NCI-H774 (cell line): ENCODE measurements around the gene NOS1.

Experiments used
- DNase-seq: peaks from one replicate; lab custom pipeline; 2025; lab: John Stamatoyannopoulos, UW

NOS1 gene

DNA sequence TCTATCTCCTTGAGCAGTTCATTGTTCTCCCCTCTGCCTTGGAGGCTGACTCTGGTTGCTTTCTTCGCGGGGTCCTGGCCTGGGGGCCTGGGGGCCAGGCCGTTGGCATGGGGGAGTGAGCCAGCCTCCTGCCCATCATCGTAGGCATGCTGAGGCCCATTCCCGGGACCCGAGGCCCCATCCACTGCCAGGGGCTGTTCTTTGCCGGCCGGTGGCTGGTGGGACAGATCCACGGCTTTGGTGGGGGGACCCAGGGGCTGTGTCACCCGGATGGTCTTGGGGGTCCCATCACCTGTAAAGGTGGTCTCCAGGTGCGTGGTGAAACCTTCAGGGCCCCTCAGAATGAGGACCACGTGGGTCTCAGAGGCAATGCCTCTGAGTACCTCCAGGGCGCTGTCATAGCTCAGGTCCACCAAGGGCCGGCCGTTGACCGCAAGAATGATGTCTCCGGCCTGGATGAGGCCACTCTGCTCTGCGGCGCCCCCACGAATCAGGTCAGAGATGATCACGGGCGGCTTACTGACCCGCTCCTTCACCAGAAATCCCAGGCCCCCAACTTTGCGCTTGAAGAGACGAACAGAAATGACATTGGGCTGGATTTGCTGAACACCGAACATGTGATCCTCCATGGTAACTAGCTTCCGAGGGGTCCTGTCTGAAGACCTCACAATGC lies 30.8 kb downstream of the NOS1 start:
- no peak for DNase-seq

- no peak for DNase-seq
Measured at GRCh38 chr12:117329756-117330155, 31.7 kb downstream of the NOS1 start.

- no peak for DNase-seq
Measured at GRCh38 chr12:117328556-117329100, 32.8 kb downstream of the NOS1 start.

- no peak for DNase-seq
Measured at GRCh38 chr12:117322428-117322827, 39.0 kb downstream of the NOS1 start.

GRCh38 chr12:117321572-117321971 lies 39.9 kb downstream of the NOS1 start:
- no peak for DNase-seq

DNA sequence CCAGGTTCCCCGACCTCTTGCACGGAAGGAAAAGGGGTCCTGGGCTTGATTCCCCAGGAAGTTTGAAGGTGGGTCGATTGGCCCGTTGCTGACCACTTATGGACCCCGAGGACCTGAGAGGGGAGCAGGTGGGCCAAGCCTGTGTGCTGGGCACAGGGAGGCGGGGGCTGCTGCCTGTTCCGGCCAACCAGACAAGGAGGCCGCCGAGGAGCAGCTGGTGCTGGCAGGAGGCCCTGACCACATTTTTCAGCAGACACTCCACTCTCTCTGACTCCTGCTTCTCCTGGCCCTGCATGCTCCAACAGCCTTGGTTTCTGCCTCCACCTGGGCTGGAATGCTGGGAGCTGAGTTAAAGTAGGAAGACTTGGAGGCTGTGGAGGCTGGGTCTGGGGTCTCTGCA lies 42.8 kb downstream of the NOS1 start:
- no peak for DNase-seq

GRCh38 chr12:117316336-117316735 lies 45.1 kb downstream of the NOS1 start:
- DNase-seq: no peak

DNA sequence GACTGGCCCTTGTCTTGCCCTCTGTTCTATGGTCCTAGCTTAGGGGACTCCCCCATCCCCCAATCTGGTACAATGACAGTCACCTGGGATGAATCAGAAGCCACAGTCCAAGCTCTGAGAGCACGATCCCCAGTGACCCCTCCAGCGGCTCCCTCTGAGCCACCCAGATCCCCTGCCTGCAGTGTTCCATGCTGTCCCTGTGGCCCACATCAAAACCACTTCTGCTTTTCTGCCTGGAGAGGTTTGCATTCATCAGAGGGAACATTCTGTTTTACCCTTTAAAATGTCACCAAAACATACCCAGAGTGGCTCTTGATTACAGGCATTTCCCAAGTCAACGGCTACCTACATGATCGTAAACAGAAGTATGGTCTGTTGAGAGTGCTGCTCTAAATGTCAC lies 47.5 kb downstream of the NOS1 start:
- no peak for DNase-seq

- no peak for DNase-seq
Measured at GRCh38 chr12:117312770-117313169, 48.7 kb downstream of the NOS1 start.

GRCh38 chr12:117309276-117309925 lies 52.0 kb downstream of the NOS1 start:
- peak; percentile 8 for DNase-seq

GRCh38 chr12:117300174-117300573 lies 61.3 kb downstream of the NOS1 start:
- no peak for DNase-seq

GRCh38 chr12:117298648-117299225 lies 62.7 kb downstream of the NOS1 start:
- no peak for DNase-seq

GRCh38 chr12:117298191-117298590 lies 63.2 kb downstream of the NOS1 start:
- no peak for DNase-seq

- DNase-seq: no peak
Measured at GRCh38 chr12:117294189-117294603, 67.2 kb downstream of the NOS1 start.

- no peak for DNase-seq
Measured at GRCh38 chr12:117293510-117293909, 67.9 kb downstream of the NOS1 start.

- DNase-seq: no peak
Measured at GRCh38 chr12:117292688-117293087, 68.7 kb downstream of the NOS1 start.

GRCh38 chr12:117284140-117284539 lies 77.3 kb downstream of the NOS1 start:
- peak; percentile 45 for DNase-seq

DNA sequence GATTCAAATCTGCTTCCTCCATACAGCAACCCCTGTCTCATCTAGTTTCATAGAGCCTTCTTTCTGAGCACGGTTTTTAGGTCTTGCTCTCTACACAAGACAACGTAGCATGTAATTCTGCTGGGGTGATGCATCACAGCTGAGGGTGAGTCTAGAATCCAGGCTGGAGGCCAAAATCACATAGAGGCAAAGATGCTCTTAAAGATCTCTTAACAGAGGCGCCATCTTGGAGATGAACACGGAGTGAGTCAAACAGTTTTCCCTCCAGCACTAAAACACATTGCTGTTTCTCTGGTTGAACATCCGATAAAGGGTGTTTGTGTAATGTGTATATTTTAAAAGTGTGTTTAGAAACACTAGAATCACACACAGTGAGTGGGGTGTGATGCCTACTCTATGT lies 78.9 kb downstream of the NOS1 start:
- DNase-seq: no peak

DNA sequence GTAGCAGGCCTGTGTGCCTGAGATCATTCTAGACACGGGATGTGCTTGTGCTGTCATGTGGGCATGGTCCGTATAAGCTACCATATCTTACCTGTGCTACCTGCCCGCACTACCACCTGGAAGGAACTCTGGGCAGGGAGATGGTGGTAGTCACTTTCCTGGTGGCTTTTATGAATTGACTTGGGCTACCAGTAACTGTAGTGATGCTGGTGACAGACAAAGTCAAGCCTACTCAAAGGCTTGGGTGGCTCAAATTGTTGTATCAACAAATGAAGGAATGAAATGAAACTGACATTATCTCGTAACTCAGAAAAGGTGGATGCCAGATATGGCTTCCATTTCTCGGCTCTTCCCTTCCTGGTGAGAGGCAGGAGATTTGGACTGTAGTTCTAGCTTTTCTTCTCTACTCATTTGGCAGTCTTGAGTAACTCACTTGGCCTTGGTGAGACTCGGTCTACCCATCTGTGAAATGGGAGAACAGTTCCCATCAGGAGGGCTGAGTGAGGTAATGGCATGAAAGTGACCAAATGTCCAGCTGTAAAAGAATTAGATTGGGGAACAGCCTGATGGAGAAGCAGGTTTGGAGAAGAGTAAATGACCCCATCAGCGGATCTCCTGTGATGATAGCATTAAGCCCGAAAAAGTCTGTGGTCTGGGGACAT lies 81.3 kb downstream of the NOS1 start:
- DNase-seq: no peak

- DNase-seq: no peak
Measured at GRCh38 chr12:117279606-117280005, 81.8 kb downstream of the NOS1 start.

- DNase-seq: no peak
Measured at GRCh38 chr12:117277875-117278274, 83.6 kb downstream of the NOS1 start.

- no peak for DNase-seq
Measured at GRCh38 chr12:117273091-117273490, 88.3 kb downstream of the NOS1 start.

DNA sequence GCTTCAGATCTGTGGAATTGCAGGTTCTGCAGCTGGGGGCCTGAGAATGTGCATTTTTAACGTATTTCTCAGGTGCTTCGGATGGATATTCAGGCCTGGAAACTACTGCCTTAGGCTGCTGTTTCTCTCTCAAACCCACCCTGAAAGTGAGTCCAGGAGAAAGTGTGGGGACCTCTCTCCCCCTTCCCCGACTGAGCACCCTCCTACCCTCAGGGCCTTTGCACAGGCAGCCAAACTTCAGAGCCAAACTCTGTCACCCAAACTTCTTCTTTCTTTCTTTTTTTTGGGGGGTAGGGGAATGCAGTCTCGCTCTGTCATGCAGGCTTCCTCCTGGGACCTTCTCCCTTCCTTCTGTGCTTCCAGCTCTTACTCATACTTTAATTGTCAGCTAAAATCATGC lies 88.7 kb downstream of the NOS1 start:
- no peak for DNase-seq
